ENCODE data around the gene TMX2.

The TMX2 gene

GRCh38 chr11:57764972-57765371, 52.6 kb downstream of the TMX2 start:
- no peak for DNase-seq (ENCODE audit: low read depth in 2 of 2)

GRCh38 chr11:57770793-57771192, 58.4 kb downstream of the TMX2 start:
- DNase-seq (ENCODE audit: low read depth in 2 of 2), result no peak

- no peak for DNase-seq (ENCODE audit: low read depth in 2 of 2)
Observed at GRCh38 chr11:57771365-57771764, 59.0 kb downstream of the TMX2 start.

GRCh38 chr11:57772562-57772961, 60.2 kb downstream of the TMX2 start:
- no peak for DNase-seq (ENCODE audit: low read depth in 2 of 2)

- no peak for DNase-seq (ENCODE audit: low read depth in 2 of 2)
Observed at GRCh38 chr11:57773026-57773598, 60.7 kb downstream of the TMX2 start.

DNA sequence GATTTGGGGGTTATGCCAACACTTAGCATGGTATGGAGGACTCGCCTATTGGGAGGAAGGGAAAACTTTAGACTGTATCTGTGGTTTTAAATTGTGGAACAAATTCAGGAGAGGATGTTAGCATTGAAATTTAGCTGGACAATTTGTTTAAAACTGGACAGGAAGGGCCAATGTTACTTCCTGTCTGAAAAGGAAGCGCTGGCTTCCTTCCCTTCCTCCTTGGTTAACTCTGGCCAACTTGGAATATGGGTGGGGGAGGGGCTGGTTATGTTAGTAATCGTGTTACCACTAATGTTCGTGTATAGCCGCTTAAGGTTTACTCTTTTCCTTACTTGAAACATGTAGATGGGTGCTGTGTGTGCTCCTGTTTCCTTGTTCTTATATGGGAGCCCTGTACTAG, 63.1 kb downstream of the TMX2 start:
- DNase-seq (ENCODE audit: low read depth in 2 of 2), result no peak

DNA sequence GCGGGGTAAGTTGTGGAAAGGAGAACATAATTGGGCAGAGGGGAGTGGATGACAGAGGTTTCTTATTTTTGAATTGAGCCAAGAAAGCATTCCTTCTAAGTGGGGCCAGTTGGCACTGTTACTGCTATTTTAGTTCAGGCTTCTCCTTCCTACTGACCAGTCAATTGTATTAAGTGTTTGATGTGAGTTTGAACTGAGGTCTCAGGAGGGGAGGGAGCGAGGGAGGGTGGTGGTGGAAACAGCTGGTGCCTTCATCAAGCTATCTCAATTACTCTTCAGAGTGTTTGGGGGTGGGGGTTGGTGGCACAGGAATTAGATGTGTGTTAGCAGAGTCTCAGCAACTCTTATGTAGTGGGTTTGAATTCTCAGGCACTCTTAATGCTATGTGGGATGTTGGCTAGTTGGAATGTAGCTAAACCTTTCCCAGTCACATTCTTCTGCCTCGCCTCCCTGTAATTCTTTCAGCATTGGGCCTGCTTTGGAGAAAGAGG, 63.7 kb downstream of the TMX2 start:
- peak; percentile 79 to 84 for DNase-seq (ENCODE audit: low read depth in 2 of 2)

DNA sequence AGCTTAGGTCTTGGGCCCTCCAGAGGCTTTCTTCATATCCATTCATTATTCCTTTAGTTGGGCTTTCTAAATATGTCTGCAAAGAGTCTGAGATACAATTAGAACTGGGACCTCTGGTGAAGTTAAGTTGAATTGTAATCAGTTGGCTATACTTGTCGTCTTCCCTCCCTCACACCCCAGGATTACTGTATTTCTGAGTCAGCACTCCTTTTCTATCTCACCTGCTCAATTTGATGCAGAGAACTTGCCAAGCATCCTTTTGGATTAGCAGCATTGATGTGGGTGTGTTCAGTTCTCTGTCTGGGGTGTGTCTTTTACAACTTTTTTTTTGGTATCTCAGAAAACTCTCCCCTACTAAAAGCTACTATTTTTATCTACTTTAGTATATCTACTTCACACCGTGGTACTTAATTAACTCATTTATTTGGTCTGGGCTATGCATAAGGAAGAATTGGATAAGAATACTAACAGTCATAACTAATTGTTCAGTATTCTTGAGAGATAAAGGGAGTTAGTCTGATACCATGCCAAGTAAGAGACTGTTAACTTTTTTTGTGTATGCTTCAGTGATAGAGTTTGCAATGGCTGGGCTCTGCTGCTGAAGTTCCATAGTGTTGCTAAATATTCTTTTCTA, 64.3 kb downstream of the TMX2 start:
- no peak for DNase-seq (ENCODE audit: low read depth in 2 of 2)

- DNase-seq (ENCODE audit: low read depth in 2 of 2), result no peak
Observed at GRCh38 chr11:57777969-57778317, 65.5 kb downstream of the TMX2 start.

DNA sequence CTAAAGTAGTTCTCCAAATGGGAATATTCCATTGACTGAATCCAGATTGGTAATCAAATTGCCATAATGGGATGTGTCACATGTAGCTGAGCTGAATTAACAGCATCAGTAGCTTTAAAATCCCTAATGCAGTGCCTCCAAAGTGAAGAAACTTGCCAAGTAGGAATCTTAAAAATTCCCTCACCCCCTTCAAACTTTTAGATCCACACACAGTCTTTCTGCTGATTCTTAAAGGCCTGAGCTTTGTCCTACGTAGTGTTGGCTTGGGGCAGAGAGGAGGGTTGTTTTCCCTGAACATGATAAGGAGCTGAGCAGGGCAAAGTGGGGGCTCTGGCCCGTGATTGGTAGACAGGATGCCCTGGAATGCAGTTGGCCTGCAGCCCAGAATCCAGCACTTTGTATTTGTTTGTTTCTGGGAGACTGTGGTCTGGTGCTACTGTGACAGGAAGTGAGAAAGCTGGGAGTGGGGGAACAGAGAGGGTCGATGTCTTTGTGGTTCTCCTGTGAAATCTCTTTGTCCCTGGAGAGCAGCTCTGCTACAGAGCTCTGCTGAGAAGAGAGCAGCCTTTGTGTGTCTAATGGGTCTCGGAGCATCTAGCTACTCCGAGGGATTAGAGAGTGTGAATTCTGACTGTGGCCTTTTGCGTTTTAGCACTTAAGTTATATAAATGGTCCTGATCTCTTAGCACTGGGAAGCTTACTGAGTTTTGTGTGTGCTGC, 66.1 kb downstream of the TMX2 start:
- peak; percentile 98 for DNase-seq (ENCODE audit: low read depth in 2 of 2)

DNA sequence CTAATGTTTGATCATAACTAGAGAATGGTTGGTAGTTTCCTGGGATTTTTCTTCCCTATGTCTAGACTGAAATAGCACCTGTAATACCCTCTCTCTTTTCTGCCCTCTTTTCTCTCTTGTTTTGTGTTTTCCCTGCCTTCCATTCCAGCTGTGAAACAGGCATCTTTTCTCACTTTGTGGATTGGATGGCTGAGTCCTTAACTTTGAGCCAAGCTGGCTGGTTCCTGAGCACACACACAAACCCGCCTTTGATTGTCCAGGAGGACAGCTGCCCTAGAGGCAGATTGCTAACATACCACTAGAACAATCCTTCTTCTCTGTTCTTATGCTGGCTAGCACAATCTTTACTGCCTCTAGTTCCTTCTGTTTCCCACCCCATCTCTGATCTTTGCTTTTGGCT, 66.9 kb downstream of the TMX2 start:
- no peak for DNase-seq (ENCODE audit: low read depth in 2 of 2)

- no peak for DNase-seq (ENCODE audit: low read depth in 2 of 2)
Observed at GRCh38 chr11:57781529-57781943, 69.1 kb downstream of the TMX2 start.

- no peak for DNase-seq (ENCODE audit: low read depth in 2 of 2)
Observed at GRCh38 chr11:57785072-57785471, 72.7 kb downstream of the TMX2 start.

- no peak for DNase-seq (ENCODE audit: low read depth in 2 of 2)
Observed at GRCh38 chr11:57786436-57786835, 74.0 kb downstream of the TMX2 start.

- no peak for DNase-seq (ENCODE audit: low read depth in 2 of 2)
Observed at GRCh38 chr11:57787006-57787604, 74.7 kb downstream of the TMX2 start.

DNA sequence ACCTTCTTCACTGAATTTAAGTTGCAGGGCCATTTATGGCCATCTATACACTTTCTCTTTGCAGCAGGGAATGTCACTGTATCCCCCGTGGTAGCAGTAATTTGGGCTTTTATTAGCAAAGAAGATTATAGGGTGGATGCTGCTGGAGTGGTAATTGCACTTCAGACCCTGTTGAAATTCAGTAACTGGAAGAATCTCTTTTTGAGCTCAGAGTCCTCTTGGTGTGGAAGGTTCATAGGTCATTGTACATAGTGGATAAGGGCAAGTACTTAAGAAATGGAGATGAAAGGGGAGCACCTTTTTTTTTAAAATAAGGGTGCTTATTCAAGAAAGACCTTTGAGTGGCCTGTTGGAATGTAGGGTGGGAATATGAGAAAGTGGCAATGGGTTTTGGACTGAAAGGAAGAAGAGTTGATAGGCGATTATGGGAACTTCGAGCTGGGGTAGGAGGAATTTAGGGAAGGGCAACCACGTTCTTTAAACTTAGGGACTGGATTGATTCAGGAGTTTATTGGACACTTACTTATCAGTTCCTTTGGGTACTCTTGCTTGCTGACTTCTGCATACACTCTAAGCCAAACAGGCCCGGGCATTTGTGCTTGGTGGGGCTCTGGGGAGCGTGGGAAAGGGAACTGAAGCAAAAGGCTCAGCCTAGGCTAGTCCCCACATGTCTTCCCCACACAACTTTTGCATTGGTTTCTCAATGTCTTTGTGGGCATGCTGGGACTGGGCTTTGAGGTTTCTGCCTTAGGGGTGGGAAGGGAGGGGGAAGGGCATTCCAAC, 75.7 kb downstream of the TMX2 start:
- DNase-seq (ENCODE audit: low read depth in 2 of 2), result no peak

DNA sequence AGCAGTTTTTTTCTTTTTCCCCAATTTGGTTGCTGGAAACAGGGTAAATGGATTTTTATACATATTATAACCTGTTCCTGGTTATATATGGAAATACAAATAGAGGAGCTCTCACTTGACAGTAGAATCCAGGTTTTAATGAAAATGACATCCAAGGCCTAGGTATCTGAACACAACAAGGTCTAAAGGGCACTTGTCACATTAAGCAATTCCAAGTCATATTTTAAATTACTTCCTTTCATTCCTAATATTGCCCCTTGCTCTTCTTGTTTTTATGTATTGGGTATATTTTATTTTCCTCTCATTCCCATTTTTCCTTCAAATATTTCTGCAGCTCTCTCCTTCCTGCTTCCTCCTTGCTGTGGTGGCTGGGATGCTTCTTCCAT, 76.3 kb downstream of the TMX2 start:
- no peak for DNase-seq (ENCODE audit: low read depth in 2 of 2)

Measured in fibroblast of skin of left quadriceps (primary cell).